GM18498 (cell line): ENCODE results near the gene RGS17.
"Not testable (repeated sequence)": the region's sequence is repeated elsewhere in the genome, so short reads cannot be mapped to it uniquely, and the experiment has no call there.

ENCODE experiments used
- ATAC-seq: cut with Tn5 transposase; IDR thresholded peaks from one replicate; pipeline ENCODE4 v1.9.1; 2021; ENCODE audit warnings: mild to moderate bottlenecking, moderate library complexity; ENCODE audit not compliant: unreplicated experiment

RGS17 gene

DNA sequence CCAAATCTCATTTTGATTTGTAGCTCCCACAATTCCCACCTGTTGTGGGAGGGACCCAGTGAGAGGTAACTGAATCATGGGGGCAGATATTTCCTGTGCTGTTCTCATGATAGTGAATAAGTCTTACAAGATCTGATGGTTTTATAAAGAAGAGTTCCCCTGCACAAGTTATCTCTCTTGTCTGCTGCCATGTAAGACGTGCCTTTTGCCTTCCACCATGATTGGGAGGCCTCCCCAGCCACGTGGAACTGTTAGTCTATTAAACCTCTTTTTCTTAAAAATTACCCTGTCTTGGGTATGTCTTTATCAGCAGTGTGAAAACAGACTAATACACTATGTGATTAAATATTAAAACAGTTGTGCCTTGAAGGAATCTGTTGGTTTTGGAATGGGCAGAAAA, 131.5 kb downstream of the RGS17 start:
- not testable (repeated sequence) for ATAC-seq

DNA sequence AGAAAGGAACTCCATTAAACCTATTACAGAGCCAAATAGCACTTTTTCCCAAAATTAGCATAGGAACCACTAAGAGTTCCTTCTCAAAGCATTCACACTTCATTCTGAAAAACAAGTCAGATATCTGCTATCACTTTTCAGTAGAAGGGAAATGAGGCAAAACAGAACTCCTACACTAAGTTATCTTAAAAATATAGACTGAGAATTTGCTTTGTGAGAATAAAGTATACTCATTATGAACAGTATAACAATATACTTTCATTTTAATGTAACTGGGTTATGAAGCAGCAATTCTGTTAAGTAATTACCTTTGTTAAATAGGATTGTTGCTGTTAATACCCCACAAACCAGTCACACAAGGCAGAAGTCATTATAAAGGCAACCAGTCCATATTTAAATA, 137.2 kb downstream of the RGS17 start:
- ATAC-seq = no peak

DNA sequence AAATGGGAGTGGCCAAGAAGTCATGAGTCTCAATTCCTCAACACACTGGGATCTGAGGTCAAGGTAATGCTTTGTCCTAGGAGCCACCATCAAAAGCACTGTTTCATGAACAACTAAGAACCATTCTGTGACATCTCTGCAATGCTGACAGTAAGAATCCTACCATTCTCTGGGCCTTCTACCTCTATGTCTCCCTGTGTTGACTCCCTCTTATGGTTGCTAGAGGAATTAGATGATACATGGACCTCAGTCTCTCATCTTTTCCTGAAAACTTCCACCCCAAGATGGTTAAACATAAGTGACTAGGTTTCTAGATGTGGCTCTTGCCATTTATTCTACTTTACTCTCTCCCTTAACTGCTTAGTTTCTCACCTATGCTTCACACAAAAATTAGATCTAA, 137.7 kb downstream of the RGS17 start:
- no peak for ATAC-seq

DNA sequence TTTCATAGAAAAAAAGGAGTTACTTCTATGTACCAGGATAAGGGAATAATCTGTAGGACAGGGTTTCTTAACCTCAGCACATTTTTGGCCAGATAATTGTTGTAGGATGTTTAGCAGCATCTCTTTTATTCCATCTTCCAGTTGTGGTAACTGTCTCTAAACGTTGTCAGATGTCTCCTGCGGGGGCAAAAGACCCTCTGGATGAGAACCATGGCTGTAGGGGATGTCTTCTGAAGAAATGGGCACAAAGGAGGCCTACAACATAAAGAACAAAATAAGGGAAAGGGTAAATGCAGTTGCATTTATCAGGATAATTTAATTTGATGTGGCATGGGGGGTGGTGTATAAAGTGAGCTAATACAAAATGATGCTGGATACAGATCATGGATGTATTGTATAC, 144.1 kb downstream of the RGS17 start:
- ATAC-seq = no peak

DNA sequence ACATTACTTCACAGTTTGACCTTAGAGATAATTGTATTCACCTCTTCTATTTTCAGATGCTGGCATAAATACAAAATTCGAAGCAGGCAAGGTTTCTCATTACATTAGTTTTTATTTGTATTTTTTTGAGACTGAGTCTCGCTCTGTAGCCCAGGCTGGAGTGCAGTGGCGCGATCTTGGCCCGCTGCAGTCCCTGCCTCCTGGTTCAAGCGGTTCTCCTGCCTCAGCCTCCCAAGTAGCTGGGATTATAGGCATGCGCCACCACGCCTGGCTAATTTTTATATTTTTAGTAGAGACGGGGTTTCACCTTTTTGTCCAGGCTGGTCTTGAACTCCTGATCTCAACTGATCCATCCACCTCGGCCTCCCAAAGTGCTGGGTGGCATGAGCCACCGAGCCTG, 145.8 kb downstream of the RGS17 start:
- not testable (repeated sequence) for ATAC-seq

DNA sequence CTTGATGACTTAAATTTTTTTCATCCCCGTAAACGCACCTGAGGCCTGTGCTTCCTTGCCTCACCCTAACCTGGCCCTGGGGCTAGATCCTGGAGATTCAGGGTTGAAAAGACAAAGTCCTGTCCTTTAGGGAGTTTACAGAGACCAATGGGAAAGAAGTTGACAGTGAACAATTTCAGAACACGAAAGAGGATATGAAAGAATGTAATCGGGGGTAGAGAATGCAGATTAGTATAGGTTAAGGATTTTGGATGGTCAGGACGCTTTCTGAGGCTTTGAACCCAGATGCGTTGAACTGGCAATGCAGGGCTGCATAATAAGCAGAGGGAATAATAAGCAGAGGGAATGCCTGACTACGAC, 146.6 kb downstream of the RGS17 start:
- ATAC-seq = peak; percentile 23

DNA sequence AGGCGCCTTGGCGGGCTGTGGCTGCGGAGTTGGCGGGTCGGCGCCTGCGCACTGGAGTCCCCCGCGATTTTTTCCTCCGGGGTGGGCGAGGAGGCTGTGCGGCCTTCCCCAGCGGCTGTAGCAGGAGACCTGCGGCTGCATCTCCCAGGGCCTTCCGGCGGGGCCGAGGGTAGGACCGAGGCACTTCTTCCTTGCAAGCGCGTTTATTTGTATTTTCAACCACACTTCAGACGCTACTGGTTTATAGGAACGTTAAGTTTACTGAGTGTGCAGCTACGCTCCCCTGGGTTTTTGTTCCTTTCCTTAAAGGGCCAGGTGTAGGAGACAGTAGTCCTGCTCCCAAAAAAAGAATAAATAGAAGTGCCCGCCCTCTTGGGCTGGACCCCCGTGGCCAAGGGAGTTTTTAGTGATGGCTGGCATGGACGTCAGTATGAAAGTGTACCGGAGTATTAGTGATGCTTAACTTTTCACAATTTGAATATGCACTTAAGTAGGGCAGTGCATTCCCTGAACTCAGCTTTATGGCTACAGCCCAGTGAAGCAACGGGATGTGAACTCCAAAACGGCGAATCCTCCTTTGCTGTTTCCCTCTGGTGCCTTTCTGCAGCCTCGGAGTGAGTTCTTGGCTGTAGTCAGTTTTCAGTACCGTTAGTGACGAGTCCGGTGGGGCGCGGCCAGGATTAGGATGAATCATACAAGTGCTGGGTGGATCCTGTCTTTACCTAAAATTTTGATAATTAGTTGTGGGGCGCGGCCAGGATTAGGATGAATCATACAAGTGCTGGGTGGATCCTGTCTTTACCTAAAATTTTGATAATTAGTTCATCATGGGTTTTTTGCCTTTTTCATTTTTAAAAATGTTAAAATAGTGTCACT, 147.2 kb downstream of the RGS17 start:
- peak; percentile 18 for ATAC-seq

DNA sequence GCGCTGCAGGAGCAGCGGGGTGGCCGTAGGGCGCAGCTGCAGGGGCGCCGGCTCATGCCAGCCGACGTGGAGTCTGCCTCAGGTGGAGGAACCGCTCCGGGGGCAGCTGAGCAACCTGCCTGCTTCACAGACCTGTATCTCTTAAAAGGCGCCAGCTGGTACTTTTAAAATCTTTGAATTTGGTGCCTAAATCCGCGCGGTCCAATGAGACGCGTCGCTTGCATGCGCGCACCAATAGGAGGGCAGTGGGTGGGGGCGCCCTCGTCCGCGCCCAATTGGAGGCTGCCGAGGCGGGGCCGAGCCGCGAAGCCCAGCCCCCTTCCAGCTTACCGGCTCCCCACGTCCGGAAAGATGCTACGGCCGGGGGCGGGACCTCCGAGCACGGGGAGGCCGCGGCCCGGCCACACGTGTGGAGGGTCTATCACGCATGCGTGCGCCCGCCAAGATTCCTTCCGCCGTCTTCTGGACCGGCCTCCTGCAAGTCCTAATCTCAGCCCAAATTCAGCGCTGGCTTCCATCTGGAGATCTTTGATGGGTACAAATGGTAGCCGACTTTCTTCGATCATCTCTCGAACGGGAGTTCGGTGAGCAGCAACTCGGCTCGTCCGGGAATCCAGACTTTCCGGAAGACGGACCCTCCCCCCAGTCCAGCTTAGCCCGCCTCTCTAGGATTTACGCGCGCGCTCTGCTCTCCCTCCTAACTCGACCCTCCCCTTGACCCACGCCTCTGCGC, 148.0 kb downstream of the RGS17 start, which contains the start of gene FBXO5:
TSS of gene FBXO5 (minus strand) at position 138 of the 733 bp plus-strand sequence. CDS start at position 56, 82 bp downstream.
- ATAC-seq = peak; percentile 89

DNA sequence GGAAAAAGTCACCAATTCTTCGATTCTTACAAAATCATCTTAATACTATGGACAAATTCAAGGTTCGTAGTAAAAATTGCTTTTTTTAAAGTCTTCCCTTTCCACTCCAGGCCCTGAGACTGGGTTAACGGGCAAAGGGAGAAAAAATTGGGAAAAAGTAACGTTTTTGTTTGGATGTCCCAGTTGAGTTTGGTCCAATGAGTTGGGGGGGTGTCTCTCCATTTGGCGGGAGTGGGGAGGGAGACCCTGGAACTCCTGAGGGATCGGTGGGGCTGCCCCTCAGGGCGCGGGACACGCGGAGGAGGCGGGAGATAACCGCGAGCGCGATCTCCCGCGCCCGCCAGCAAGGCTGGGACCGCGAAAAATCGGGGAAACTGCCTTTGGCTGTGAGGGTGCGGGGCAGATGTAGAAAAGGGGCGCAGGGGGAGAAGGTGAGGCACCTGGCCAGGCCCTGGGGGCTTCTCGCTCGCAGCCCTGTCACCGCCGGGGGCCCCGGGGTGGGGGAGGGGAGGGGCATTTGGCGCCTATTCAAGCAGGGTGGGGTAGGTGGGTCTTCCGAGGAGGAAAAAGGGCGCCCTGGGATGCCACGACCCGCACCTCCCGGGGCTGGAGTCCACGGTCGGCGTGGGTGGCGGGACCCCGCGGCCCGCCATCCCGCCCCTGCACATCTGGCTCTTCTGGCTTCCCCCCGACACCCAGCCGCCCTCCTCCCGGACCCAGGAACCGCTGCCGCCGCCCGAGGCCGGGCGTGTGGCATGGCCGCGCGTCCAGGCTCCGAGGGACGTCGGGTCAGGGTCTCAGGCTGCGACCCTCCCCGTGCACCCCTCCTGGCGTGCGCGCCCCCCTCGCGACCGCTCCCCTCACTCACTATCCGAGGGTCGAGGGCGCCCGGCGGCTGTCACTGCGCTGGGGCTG, 148.8 kb downstream of the RGS17 start:
- peak; percentile 2 for ATAC-seq

DNA sequence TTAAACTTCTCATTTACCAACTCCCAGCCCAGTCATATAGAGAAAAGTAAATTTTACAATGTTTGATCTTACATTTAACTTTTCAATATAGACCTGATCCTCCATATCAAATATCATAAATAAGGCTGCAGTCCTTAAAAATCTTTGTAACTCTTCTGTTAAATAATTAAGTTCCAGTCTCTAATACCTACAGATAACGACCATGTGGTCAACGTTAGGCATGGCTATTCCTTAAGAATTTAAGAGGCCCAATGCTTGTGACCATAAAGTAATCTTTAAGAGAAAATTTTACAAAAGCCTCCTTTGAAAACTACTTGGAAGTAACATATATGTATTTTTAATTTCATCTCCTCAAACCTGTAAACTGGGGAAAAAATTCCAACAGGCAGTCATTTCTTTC, 149.9 kb downstream of the RGS17 start:
- no peak for ATAC-seq

DNA sequence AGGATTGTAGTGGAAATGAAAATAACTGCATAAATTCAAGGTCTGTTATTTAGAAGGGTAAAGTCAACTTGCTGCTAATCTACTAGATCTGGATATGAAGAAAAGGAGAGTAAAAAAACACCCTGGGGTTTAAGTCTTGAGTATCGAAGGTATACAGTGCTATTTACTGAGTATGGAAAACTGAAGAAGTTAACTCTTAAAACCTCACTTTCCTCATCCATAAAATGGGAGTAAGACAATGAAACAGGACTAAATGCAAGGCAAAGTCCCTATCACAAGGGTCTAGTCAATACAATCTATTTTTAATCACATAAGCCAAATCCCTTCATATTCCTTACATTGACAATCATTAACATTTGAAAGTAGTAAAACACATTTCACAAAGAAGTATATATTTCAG, 150.4 kb downstream of the RGS17 start:
- ATAC-seq = no peak

DNA sequence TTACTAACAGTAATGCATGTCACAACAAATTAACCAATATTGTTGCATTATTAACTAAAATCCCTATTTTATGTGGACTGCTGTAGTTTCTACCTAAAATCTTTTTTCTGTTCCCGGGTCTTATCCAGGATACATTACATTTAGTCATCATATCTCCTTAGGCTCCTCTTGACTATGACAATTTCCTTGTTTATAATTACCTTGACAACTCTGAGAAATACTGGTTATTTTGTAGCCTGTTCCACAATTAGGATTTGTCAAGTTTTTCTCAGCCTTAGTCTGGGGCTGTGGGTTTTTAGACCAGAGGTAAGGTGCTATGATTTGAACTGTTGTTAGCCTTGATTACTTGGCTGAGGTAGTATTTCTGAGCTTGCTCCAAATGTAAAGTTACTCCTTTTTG, 152.0 kb downstream of the RGS17 start:
- ATAC-seq = no peak

DNA sequence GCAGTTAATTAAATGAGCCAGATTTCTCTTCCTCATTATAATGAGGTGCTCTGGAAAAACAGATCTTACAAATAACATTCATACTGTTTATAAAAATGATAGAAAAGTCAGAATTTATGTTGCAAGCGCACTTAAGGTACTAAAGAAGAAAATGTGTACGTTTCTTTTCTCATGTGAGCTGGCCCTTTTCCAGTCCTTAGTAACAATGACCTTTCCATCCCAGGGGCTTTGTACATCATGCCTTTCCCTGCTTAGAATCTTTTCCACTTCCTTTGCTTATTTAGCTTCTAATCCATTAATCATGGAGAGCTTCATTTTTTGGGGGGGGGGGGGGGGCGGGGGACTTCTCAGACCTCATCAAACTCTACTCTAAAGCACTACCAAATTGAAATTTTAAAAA, 153.0 kb downstream of the RGS17 start:
- no peak for ATAC-seq

DNA sequence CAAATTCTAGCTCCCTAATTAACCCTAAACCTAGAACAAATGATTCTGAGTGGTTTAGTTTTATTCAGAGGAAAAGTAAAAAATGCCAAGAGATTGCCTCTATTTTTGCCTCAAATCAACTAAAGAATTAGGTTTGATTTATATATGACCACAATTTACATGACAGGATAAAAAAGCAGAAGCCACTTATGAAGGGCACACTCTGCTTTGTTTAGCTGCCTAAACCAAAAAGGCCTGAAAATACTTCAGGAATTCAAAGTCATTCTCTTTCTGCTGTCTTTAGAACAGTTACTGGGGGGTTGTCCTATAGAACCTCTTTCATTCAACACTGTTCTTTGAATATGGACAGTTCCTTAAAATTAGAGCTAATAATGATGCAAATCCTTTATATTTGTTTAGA, 153.5 kb downstream of the RGS17 start:
- ATAC-seq = no peak

DNA sequence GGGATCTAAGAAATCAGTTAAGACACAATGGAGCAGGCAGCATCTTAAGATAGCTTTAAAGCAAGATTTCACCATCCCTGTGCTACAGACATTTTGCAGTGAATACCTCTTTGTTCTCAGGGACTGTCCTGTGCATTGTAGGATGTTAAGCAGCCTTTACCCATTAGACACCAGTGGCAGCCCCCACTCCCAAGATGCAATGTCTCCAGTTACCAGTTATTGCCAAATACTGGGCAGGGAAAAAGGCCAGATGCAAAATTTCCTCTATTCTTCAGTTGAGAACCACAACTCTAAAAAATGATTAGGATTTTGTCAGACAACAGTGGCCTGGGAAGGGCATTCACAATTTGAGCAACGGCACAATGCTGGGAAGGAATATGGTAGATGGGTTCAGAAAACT, 154.3 kb downstream of the RGS17 start:
- ATAC-seq = no peak

DNA sequence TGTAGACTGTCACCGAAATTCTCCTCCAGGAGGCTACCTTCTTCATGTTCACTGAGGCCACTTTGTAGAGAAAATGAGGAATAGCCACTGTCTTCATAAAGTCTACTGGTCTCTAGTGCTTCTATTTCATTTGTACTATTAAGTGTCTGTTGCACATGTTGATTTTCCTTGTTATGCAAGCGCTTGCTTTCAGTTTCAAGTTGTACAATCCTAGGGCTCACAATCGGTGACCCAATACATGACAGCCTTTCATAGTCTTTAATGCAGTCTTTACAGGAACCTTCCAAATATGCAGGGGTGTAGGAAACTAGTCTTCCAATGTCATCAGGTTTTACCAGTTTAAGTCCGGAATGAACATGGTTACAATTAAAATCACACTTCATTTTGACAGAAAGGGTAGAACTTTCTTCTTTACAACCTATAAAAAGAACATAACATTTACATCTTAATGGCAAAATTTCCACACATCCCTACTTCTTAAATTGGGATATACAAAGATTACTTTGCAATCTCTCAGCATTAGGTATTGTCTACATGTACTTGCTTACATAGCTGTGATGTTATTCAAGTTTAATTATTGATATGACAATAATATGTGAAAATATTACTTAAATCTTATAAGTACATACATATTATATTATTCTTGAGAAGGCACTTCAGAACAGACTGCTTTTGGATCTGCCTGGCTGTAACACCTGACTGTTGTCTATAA, 155.7 kb downstream of the RGS17 start:
- peak; percentile 64 for ATAC-seq

DNA sequence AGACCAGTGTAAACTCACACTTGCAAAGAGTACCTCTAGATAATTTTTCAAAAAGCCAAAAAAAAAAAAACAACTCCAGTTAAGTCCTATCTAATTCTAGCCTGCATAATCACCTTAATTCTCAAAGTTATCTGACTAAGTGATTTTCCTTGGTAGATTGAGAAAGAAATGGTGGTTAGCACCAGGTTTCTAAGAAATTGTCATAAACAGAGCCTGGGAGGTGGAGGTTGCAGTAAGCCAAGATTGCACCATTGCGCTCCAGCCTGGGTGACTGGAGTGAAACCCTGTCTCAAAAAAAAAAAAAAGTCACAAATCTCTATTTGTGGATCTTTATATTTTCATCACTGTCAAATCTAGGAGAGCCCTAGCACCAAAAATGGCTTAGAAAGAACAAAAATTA, 157.2 kb downstream of the RGS17 start:
- no peak for ATAC-seq

DNA sequence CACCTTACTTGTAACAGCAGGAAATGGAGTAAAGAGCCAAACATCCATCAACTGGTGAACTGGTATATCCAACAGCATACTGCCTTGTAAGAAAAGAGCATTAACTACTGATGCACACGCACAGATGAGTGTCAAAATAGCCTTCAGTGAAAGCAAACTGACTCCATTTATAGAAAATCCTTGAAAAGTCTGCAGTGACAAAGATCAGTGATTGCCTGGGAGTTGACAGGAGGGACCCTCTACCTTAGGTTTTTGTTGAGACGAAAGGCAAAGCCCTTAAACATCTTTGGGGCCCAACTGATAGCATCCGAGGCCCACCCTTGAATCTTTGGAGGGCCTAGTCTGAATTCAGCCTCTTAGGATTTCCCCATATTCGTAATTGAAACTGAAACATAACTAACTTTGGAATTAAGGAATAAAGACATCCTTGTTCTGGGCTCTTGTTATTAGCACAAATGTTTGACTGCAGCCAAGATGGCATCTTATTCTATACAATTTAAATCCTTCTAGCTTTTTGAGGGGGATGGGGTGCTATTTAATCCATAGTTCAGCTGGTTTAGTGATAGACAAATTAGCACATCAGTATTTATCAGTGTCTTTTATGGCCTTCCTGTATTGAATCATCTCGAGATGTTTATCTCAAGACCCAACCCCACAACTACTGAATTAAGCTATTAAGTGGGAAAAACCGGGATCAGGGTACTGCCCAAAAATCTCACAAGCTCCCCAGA, 161.2 kb downstream of the RGS17 start:
- ATAC-seq = no peak

DNA sequence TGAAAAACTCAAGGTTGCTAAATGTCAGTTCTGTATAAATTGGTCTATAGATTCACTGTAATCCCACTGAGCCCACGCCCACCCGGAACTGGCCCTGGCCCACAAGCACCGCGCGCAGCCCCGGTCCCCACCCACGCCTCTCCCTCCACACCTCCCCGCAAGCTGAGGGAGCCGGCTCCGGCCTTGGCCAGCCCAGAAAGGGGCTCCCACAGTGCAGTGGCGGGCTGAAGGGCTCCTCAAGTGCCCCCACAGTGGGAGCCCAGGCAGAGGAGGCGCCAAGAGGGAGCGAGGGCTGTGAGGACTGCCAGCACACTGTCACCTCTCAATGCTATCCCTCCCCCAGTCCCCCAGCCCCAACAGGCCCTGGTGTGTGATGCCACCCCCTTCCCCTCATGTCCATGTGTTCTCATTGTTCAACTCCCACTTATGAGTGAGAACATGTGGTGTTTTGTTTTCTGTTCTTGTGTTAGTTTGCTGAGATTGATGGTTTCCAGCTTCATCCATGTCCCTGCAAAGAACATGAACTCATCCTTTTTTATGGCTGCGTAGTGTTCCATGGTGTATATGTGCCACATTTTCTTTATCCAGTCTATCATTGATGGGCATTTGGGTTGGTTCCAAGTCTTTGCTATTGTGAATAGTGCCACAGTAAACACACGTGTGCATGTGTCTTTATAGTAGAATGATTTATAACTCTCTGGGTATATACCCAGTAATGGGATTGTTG, 164.8 kb downstream of the RGS17 start:
- ATAC-seq = not testable (repeated sequence)
